ENCODE data around the gene STC2. TPM values are rescaled to one million over a fixed set of nuclear protein-coding genes. Genes with fewer than 3 reads are reported as not detected.

The STC2 gene
- total RNA-seq, 2 experiments from 2014 or later: 8.9 to 11.7 TPM

- POLR2A ChIA-PET: no interaction called here
- peaks cover 5% of the 10 kb centered on the region for H3K27me3 Mint-ChIP-seq
- CTCF ChIA-PET: interaction anchor here (0.6 to 0.9 kb wide), 2 partner anchors 10 to 49 kb away, joined by 3 to 5 read pairs; no protein-coding TSS in a partner anchor
Measured at GRCh38 chr5:173316339-173317020, 11.7 kb downstream of the STC2 start.

DNA sequence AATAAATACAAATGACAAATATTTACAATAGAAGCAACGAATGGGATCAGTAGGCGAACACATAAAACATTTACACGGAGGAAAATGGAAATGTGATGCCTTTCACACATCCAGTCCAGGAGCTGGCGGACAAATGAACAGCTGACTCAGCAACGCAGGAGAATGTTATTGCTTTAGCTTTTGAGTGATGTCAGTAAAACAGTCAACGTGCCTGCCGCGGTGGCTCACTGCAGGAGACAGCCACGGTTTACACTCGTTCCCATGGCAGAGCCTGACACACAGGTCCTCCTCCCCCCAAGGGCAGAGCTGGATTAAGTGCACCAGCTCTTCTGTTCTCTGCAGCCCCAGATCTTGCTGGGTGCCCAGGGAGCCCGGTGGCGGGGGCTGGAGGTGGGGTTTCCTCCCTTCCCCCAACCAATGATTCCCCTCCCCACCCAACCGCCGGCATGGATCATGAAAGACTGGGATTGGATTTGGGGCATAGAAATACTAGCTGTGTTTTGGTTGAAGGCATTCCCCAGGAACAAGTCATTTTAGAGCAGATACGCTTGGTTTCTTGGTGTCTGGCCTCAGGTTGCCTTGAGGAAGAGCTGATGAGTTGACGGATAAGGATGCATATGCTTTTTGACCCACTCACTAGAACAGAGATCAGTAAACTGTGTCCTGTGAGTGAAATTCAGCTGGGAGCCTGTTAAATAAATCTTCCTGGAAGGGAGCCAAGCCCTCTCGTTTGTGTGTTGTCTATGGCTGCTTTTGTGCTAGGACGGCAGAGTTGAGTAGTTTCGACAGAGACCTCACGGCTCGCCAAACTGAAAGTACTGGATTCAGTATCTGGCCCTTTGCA lies 12.5 kb downstream of the STC2 start:
- H3K9me3 Mint-ChIP-seq: no peaks in the 10 kb centered on the region
- H3K36me3 Mint-ChIP-seq (ENCODE audit: low read depth): peaks cover 18% of the 10 kb centered on the region
- peaks cover 8% of the 10 kb centered on the region for H3K27me3 Mint-ChIP-seq
- DNase-seq: no peak
- no peaks in the 10 kb centered on the region for H3K4me1 Mint-ChIP-seq
- no peak overlapping the region for H3K4me3 Mint-ChIP-seq
- ChIA-PET POLR2A (interaction anchor here (0.6 kb wide), 1 partner anchor 16 kb away, joined by 5 read pairs; no protein-coding TSS in a partner anchor), CTCF (interaction anchor here (1.0 kb wide), 1 partner anchor 9 kb away, joined by 3 read pairs; no protein-coding TSS in a partner anchor)
- no peak overlapping the region for H3K27ac Mint-ChIP-seq

More at GRCh38 chr5:173316339-173317020, 11.7 kb downstream of the STC2 start:
- H3K27ac Mint-ChIP-seq: no peak overlapping the region
- H3K9me3 Mint-ChIP-seq: no peaks in the 10 kb centered on the region
- no peak for DNase-seq
- peaks cover 20% of the 10 kb centered on the region for H3K36me3 Mint-ChIP-seq (ENCODE audit: low read depth)
- H3K4me1 Mint-ChIP-seq: no peaks in the 10 kb centered on the region
- H3K4me3 Mint-ChIP-seq: no peak overlapping the region

DNA sequence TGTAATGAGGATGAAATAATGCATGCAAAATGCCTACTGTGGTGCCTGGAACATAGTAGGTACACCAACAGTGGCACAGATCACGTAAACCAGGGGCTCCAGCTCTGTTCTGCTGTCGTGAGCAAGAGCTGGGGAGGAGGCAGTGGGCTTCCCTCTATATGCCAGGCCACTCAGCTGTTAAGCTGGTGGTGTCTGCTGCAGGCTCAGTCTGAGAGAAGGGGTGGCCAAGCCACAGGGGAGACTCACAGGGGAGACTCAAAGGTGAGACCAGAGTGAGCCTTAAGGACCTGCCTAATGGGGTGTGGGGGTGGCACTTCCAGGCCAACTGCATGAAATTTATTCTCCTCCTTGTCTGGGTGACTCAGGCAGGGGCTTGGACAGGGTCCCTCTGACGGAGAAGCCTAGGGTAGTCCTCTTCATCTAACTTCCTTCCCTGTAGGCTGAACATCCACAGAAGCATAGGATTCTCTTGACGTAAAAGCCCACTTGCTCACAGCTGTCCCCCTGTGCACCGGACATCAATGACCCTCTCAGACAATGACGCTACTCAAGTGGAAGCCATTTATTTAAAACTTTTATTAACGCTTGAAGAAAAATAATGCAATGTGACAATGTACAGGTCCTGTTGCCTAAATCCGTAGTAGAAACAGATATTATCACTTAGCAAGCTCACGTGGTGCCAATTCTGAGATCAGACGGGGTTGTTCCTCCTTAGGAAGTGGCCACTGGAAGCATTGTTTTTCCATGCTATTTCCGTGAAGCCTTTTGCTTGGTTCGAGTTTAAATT lies 13.9 kb downstream of the STC2 start:
- Mint-ChIP-seq H3K4me1 (no peaks in the 10 kb centered on the region), H3K36me3 (ENCODE audit: low read depth) (peaks cover 14% of the 10 kb centered on the region), H3K27ac (no peak overlapping the region), H3K27me3 (peaks cover 10% of the 10 kb centered on the region), H3K9me3 (no peaks in the 10 kb centered on the region), H3K4me3 (no peak overlapping the region)
- POLR2A ChIA-PET: no interaction called here
- DNase-seq: no peak
- CTCF ChIA-PET: interaction anchor here (2.4 kb wide), 1 partner anchor 20 kb away, joined by 7 read pairs; no protein-coding TSS in a partner anchor

DNA sequence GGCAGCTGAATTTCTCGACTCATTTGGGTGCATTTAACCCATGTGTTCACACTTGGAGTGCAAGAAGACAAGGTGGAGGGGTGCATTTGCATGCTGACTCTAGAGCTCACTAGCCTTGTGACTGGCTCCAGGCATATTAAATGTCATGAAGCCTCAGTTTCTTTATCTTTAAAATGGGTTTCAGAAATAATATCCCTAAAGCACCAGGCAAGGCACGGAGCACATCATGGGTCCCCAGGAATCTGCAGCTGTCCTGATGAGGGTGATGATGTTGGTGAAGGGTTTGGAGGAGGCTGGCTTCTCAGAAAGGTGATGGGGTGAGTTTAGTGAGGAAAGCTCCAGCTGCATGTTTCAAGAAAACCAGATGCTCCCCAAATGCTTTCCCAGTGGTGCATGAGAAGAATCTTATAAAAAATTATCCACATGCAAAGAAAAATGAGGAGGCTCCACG lies 14.8 kb downstream of the STC2 start:
- Mint-ChIP-seq H3K4me1 (no peaks in the 10 kb centered on the region), H3K36me3 (ENCODE audit: low read depth) (peaks cover 12% of the 10 kb centered on the region), H3K4me3 (no peak overlapping the region), H3K27me3 (peaks cover 17% of the 10 kb centered on the region), H3K9me3 (peaks cover 4% of the 10 kb centered on the region), H3K27ac (no peak overlapping the region)
- POLR2A ChIA-PET: no interaction called here
- DNase-seq: no peak
- CTCF ChIA-PET: interaction anchor here (1.3 to 2.4 kb wide), 2 partner anchors 18 to 19 kb away, joined by 3 to 7 read pairs; no protein-coding TSS in a partner anchor

DNA sequence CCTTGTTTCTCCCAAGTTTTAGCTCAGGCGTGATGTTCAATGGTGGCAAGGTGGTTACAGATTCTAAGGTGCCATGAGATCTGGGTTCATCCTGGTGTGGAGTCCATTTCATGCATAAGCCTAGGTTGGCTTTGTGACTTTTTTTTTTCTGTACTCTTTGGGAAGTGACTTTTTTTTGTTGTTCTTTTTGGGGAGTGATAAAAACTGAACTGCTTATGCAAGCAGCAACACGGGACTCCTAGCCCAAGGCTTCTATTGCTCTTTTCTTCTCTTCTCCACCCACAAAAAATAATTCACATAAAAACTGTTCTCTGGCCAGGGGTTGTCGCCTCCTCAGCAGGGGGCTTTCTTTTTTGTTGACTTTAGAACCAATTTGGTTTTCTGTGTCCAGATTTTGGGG lies 15.4 kb downstream of the STC2 start:
- Mint-ChIP-seq H3K4me3 (no peak overlapping the region), H3K4me1 (no peaks in the 10 kb centered on the region), H3K9me3 (peaks cover 6% of the 10 kb centered on the region), H3K27ac (no peak overlapping the region), H3K27me3 (peaks cover 21% of the 10 kb centered on the region), H3K36me3 (ENCODE audit: low read depth) (peaks cover 7% of the 10 kb centered on the region)
- DNase-seq: no peak
- CTCF ChIA-PET: interaction anchor here (1.3 to 2.4 kb wide), 2 partner anchors 19 kb away, joined by 3 to 7 read pairs; no protein-coding TSS in a partner anchor
- POLR2A ChIA-PET: no interaction called here

- CTCF ChIA-PET: interaction anchor here (1.1 to 2.2 kb wide), 4 partner anchors 12 to 20 kb away, joined by 3 to 7 read pairs (median 3); no protein-coding TSS in a partner anchor
- peaks cover 6% of the 10 kb centered on the region for H3K9me3 Mint-ChIP-seq
- peaks cover 1% of the 10 kb centered on the region for H3K36me3 Mint-ChIP-seq (ENCODE audit: low read depth)
- POLR2A ChIA-PET: no interaction called here
- no peak overlapping the region for H3K4me3 Mint-ChIP-seq
- no peak for DNase-seq
- H3K4me1 Mint-ChIP-seq: no peaks in the 10 kb centered on the region
- H3K27ac Mint-ChIP-seq: no peak overlapping the region
- H3K27me3 Mint-ChIP-seq: peaks cover 24% of the 10 kb centered on the region
Measured at GRCh38 chr5:173311818-173312585, 16.2 kb downstream of the STC2 start.

DNA sequence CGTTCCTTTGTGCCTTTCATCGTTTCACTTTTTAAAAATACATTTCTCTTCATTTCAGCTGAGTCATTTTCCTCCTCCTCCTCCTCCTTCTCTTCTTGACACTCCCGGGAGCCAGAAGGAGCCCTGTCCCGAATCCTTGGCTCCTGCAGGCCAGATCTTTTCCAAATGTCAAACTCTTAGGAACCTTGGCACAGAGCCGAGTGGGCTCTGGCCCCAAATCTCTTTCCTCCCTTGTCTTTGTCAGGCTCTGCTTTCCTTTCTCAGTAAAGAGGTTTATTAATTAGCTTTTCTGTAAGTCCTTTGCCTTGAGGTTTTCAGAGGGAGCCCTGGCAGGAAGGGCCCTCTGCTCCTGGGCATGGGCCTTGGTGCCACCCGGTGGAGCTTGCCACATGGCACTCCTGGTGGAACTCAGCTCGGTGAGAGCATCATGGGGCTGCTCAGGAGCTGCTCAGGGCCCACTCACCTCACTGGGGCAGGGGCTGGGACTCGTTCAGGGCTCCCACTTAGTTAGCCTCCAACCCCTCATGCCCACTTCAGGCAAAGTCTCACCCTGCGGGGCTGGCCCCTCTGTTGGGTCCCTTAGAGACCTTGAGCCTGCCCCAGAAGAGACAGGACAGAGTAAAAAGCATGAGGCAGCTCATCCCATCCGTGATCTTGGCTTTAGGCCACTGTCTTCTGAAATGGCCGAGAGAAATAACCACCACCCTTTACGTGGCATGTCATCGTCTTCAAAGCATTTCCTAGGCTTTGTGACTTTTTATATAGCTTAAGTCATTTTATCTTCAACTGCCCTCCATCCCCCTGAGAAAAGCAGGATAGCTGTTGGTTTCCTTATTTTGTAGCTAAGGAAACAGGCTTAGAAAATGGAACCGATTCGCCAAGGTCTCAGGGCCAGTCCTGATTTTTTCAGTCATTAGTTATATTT lies 17.1 kb downstream of the STC2 start:
- Mint-ChIP-seq H3K36me3 (ENCODE audit: low read depth) (no peaks in the 10 kb centered on the region), H3K27me3 (peaks cover 30% of the 10 kb centered on the region), H3K9me3 (peaks cover 6% of the 10 kb centered on the region), H3K4me3 (no peak overlapping the region), H3K4me1 (no peaks in the 10 kb centered on the region), H3K27ac (no peak overlapping the region)
- CTCF ChIA-PET: interaction anchor here (0.7 to 2.2 kb wide), 4 partner anchors 11 to 20 kb away, joined by 3 to 7 read pairs (median 3); no protein-coding TSS in a partner anchor
- no peak for DNase-seq
- POLR2A ChIA-PET: no interaction called here

DNA sequence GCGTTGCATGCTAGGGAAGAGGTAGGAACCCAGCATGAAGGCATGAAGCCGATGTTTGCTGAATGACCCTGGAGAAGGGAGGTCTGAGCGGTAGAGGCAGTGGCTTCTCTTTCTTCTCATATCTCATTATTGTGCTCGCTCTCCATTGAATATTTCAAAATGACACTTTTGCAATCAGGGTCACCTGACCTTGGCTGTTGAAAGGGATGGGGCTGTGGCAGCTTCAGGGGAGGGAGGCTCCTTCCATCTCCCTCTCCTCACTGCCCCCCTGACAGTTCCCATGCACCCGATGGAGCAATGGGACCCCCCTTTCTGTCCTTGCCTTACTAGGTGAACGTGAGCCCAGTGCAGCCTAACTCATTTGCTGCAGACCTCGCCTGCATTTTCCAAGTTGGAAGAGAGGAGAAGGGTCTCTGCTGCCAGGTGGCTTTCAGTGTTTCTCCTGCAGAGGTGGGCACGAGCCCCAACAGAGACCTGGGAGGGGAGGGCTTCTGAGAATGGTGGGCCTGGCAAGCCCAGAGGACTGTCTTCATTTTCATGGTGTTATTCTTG lies 17.9 kb downstream of the STC2 start:
- Mint-ChIP-seq H3K4me1 (no peaks in the 10 kb centered on the region), H3K36me3 (ENCODE audit: low read depth) (no peaks in the 10 kb centered on the region), H3K9me3 (peaks cover 6% of the 10 kb centered on the region), H3K4me3 (no peak overlapping the region), H3K27me3 (peaks cover 30% of the 10 kb centered on the region), H3K27ac (no peak overlapping the region)
- ChIA-PET POLR2A (no interaction called here), CTCF (interaction anchor here (2.2 kb wide), 1 partner anchor 21 kb away, joined by 7 read pairs; no protein-coding TSS in a partner anchor)
- DNase-seq: no peak

- H3K9me3 Mint-ChIP-seq: peaks cover 6% of the 10 kb centered on the region
- no peak overlapping the region for H3K4me3 Mint-ChIP-seq
- no peaks in the 10 kb centered on the region for H3K36me3 Mint-ChIP-seq (ENCODE audit: low read depth)
- H3K27ac Mint-ChIP-seq: no peak overlapping the region
- peaks cover 30% of the 10 kb centered on the region for H3K27me3 Mint-ChIP-seq
- no peak for DNase-seq
- no peaks in the 10 kb centered on the region for H3K4me1 Mint-ChIP-seq
- ChIA-PET CTCF (interaction anchor here (0.6 kb wide), 1 partner anchor 8 kb away, joined by 3 read pairs; no protein-coding TSS in a partner anchor), POLR2A (no interaction called here)
Measured at GRCh38 chr5:173309731-173310130, 18.5 kb downstream of the STC2 start.

DNA sequence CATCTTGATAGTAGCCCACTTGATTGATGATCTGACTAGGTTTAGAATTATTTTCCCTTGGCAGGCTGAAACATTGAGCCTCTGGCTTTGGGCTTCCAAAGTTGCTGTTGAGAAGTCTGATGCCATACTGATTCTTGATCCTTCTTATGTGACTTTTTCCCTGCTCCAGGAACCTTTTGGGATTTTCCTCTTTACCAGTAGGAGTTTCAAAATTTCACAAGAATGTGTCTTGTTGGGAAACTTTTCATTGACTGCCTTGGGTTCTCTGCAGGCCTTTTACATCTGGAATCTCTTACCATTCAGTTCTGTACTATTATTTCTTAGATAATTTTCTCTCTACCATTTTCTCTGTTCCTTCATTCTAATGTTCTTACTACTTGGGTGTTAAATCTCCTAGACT lies 20.0 kb downstream of the STC2 start:
- Mint-ChIP-seq H3K27me3 (peaks cover 30% of the 10 kb centered on the region), H3K4me1 (no peaks in the 10 kb centered on the region), H3K27ac (no peak overlapping the region), H3K36me3 (ENCODE audit: low read depth) (no peaks in the 10 kb centered on the region), H3K4me3 (no peak overlapping the region), H3K9me3 (peaks cover 6% of the 10 kb centered on the region)
- ChIA-PET CTCF (no interaction called here), POLR2A (no interaction called here)
- no peak for DNase-seq

GRCh38 chr5:173307695-173308094 lies 20.5 kb downstream of the STC2 start:
- H3K4me1 Mint-ChIP-seq: no peaks in the 10 kb centered on the region
- ChIA-PET CTCF (no interaction called here), POLR2A (no interaction called here)
- peaks cover 35% of the 10 kb centered on the region for H3K27me3 Mint-ChIP-seq
- no peak overlapping the region for H3K4me3 Mint-ChIP-seq
- no peak for DNase-seq
- H3K9me3 Mint-ChIP-seq: peaks cover 6% of the 10 kb centered on the region
- no peak overlapping the region for H3K27ac Mint-ChIP-seq
- H3K36me3 Mint-ChIP-seq (ENCODE audit: low read depth): no peaks in the 10 kb centered on the region

All from activated CD4-positive, alpha-beta T cell treated with anti-CD3 and anti-CD28 coated beads, Interleukin-2, amount 10 ng/mL, durations not matched to agents 7 days and 5 days (primary cell).